K562 (cell line): ENCODE data around the gene NTN3. TPM values are rescaled to one million over a fixed set of nuclear protein-coding genes. Genes with fewer than 3 reads are reported as not detected.

Experiments
- ATAC-seq: fragments of 200-7000 bp; cut with Tn5 transposase; 3 replicates; pipeline ENCODE4 v1.9.1; 2020; ENCODE audit warnings: moderate library complexity
- BruUV-seq: library from RNA; stranded (reverse); fragments of 400-500 nt; replicated peaks from 2 replicates; lab custom pipeline; 2021; lab: Mats Ljungman, UMichigan
- CTCF ChIA-PET: fragments of 300-600 bp; formaldehyde crosslinking; extraction: SDS; loops from one replicate; lab custom pipeline; 2021; ENCODE audit warnings: low intra/inter-chr PET ratio; lab: Yijun Ruan, JAX
- POLR2A ChIA-PET: fragments of 300-600, 350-650 bp; sonication (Branson Sonifier 250); formaldehyde crosslinking; extraction: SDS; loops from one replicate; lab custom pipeline; 2021; ENCODE audit warnings: antibody characterized with exemption, inconsistent platforms; lab: Yijun Ruan, JAX
- DNase-seq, 4 experiments: peaks; one replicate each; pipeline versions ENCODE4 v3.0.0 to v3.0.0-alpha.2; 2011 to 2018; ENCODE audit warnings: low spot score in 3 of 4, mixed read lengths in 3 of 4; ENCODE audit errors: extremely low read depth in 1 of 4
- FAIRE-seq: peaks from 2 replicates; lab custom pipeline; 2011; peaks lifted over from hg19 to GRCh38; lab: Jason Lieb, UNC
- H2AFZ ChIP-seq: 2 replicates; pipeline ENCODE4 v1.6.0; 2011; ENCODE audit warnings: low read depth, low read length, control low read depth, inconsistent platforms
- H3K27ac ChIP-seq: fragments of 200-600 bp; 3 replicates; pipeline ENCODE4 v1.8.0; 2011; ENCODE audit warnings: low read depth, mild to moderate bottlenecking, control low read depth, inconsistent platforms, low read length, moderate library complexity, mixed read lengths; ENCODE audit errors: extremely low read depth
- H3K27me3 ChIP-seq, 2 experiments: fragments of 300-600 bp in 1 of 2; 2 replicates in 1 of 2; 3 replicates in 1 of 2; pipeline versions ENCODE4 v1.6.0 to v1.8.0; 2011; ENCODE audit warnings: inconsistent platforms in 2 of 2, low read length in 2 of 2, mild to moderate bottlenecking in 1 of 2, mixed read lengths in 1 of 2, moderate library complexity in 1 of 2; ENCODE audit not compliant: control insufficient read depth in 2 of 2, insufficient read depth in 2 of 2
- H3K36me3 ChIP-seq: fragments of 300-600 bp; 3 replicates; pipeline ENCODE4 v1.8.0; 2011; ENCODE audit warnings: mild to moderate bottlenecking, low read length, inconsistent platforms; ENCODE audit not compliant: control insufficient read depth, insufficient read depth
- H3K4me1 ChIP-seq, 2 experiments: fragments of 200-600 bp in 1 of 2; replicated peaks in 1 of 2; 2 replicates in 1 of 2; 3 replicates in 1 of 2; pipeline versions ENCODE4 v1.5.1 to v1.8.0; 2011; ENCODE audit warnings: inconsistent platforms in 2 of 2, low read length in 2 of 2, mild to moderate bottlenecking in 1 of 2, mixed read lengths in 1 of 2, moderate library complexity in 1 of 2; ENCODE audit not compliant: control insufficient read depth in 2 of 2, insufficient read depth in 2 of 2
- H3K4me2 ChIP-seq: 2 replicates; pipeline ENCODE4 v1.6.1; 2011; ENCODE audit warnings: low read length, control low read depth, inconsistent platforms, mixed read lengths; ENCODE audit not compliant: insufficient read depth
- H3K4me3 ChIP-seq: fragments of 200-600 bp; sonication (generic), shearing (Covaris generic); 2 replicates; pipeline ENCODE4 v1.5.1; 2016; ENCODE audit warnings: control low read depth, inconsistent platforms
- H3K79me2 ChIP-seq: fragments of 200-600 bp; 3 replicates; pipeline ENCODE4 v1.8.0; 2011; ENCODE audit warnings: low read length, inconsistent platforms; ENCODE audit not compliant: control insufficient read depth, insufficient read depth
- H3K9ac ChIP-seq, 2 experiments: 2 replicates each; pipeline versions ENCODE4 v1.6.0 to v1.6.1; 2011; ENCODE audit warnings: low read depth in 2 of 2, low read length in 2 of 2, control low read depth in 1 of 2, inconsistent platforms in 1 of 2, mild to moderate bottlenecking in 1 of 2, mixed read lengths in 1 of 2; ENCODE audit not compliant: insufficient read depth in 1 of 2
- H3K9me1 ChIP-seq: one replicate; pipeline ENCODE4 v1.6.0; 2011; ENCODE audit warnings: inconsistent platforms, mild to moderate bottlenecking, low read length, moderate library complexity; ENCODE audit not compliant: control insufficient read depth, insufficient read depth
- H3K9me3 ChIP-seq: replicated peaks from 2 replicates; pipeline ENCODE4 v1.5.1; 2011; ENCODE audit warnings: low read depth, low read length, inconsistent platforms; ENCODE audit not compliant: control insufficient read depth, insufficient read depth
- H4K20me1 ChIP-seq: replicated peaks from 2 replicates; pipeline ENCODE4 v1.6.1; 2011; ENCODE audit warnings: low read length, inconsistent platforms, mixed read lengths; ENCODE audit not compliant: control insufficient read depth, insufficient read depth
- CEBPB ChIP-seq: fragments of 450-650 bp; IDR thresholded peaks from 2 replicates; pipeline ENCODE4 v1.6.1; 2016; ENCODE audit warnings: missing genetic modification characterization, missing compliant biosample characterization
- FOXA3 ChIP-seq, 2 experiments: fragments of 450-650 bp in 1 of 2; sonication (generic) in 1 of 2; formaldehyde crosslinking; IDR thresholded peaks in 1 of 2; conservative IDR thresholded peaks in 1 of 2; 2 replicates each; pipeline versions ENCODE4 v1.4.0 to v1.8.0; 2020 to 2022; ENCODE audit warnings: mild to moderate bottlenecking in 2 of 2, missing genetic modification reagents in 1 of 2
- FOXP1 ChIP-seq: sonication (generic); formaldehyde crosslinking; IDR thresholded peaks from 2 replicates; pipeline ENCODE4 v1.8.0; 2022; ENCODE audit warnings: mild to moderate bottlenecking, missing genetic modification reagents
- NR3C1 ChIP-seq: sonication (generic); formaldehyde crosslinking; IDR thresholded peaks from 2 replicates; pipeline ENCODE4 v1.8.1; 2022; ENCODE audit warnings: missing genetic modification reagents
- NRF1 ChIP-seq, 2 experiments: fragments of 450-650 bp; IDR thresholded peaks in 1 of 2; conservative IDR thresholded peaks in 1 of 2; 2 replicates each; pipeline ENCODE4 v1.6.1; 2014; ENCODE audit warnings: mild to moderate bottlenecking in 2 of 2
- SIRT6 ChIP-seq: IDR thresholded peaks from one replicate; pipeline ENCODE4 v1.6.1; 2012; ENCODE audit warnings: low read depth, mild to moderate bottlenecking, control low read depth, inconsistent platforms, low read length, moderate library complexity
- ZNF217 ChIP-seq: sonication (generic); formaldehyde crosslinking; IDR thresholded peaks from 2 replicates; pipeline ENCODE4 v1.8.0; 2022; ENCODE audit warnings: mild to moderate bottlenecking, missing genetic modification reagents
- ZNF431 ChIP-seq: sonication (generic); formaldehyde crosslinking; IDR thresholded peaks from 2 replicates; pipeline ENCODE4 v1.8.0; 2022; ENCODE audit warnings: mild to moderate bottlenecking, missing genetic modification reagents
- WGBS: fragments of 100-300 bp; shearing (Covaris generic); methylation state at CpG from one replicate; pipeline ENCODE4 v1.1.6; 2016; ENCODE audit warnings: low coverage, mixed read lengths; ENCODE audit not compliant: insufficient coverage; ENCODE audit errors: missing lambda C conversion rate; 5-methylcytosine and 5-hydroxymethylcytosine counted together
- in situ Hi-C: fragments of 300-500 bp; cut with MboI; formaldehyde crosslinking; loops from 4 replicates; pipeline ENCODE4 v1.15.0; 2018; ENCODE audit warnings: inconsistent platforms, mixed read lengths
- intact Hi-C: fragments of 100-400 bp; cut with micrococcal nuclease; formaldehyde crosslinking; loops from 2 replicates; pipeline ENCODE4 v1.14.2; 2022
- polyA plus RNA-seq, 8 experiments: library from polyadenylated mRNA; depleted of rRNA in 4 of 8; stranded (reverse) in 5 of 8; unstranded in 3 of 8; fragments of >200 nt; fragmentation: Nextera tagmentation in 2 of 8; fragmentation: Illumina TruSeq in 1 of 8; extraction: Ambion mirVana in 2 of 8; extraction: Trizol in 1 of 8; gene quantifications; 2 replicates each; pipeline versions ENCODE4 v1.2.1 to v1.2.3, GENCODE V29; 2011 to 2014; ENCODE audit warnings: inconsistent platforms in 1 of 8, missing spikeins in 1 of 8
- total RNA-seq, 7 experiments: library from RNA; depleted of rRNA in 6 of 7; stranded (reverse); fragments of >200 nt in 6 of 7; fragmentation: Illumina TruSeq in 2 of 7; extraction: Trizol in 2 of 7; gene quantifications; 2 replicates each; pipeline versions ENCODE4 v1.2.1 to v1.2.3, GENCODE V29; 2011 to 2021; ENCODE audit warnings: low replicate concordance in 1 of 7
- TF ChIP-seq, protein P1 (sequence below): fragments of 450-650 bp; IDR thresholded peaks from 2 replicates; pipeline ENCODE4 v1.6.1; 2016; ENCODE audit warnings: antibody characterized with exemption

The NTN3 gene
- total and polyA plus RNA-seq, 9 of the 15 experiments (the other 6 are each of a cell fraction or from before 2014, with no cell fraction given), result not detected

DNA sequence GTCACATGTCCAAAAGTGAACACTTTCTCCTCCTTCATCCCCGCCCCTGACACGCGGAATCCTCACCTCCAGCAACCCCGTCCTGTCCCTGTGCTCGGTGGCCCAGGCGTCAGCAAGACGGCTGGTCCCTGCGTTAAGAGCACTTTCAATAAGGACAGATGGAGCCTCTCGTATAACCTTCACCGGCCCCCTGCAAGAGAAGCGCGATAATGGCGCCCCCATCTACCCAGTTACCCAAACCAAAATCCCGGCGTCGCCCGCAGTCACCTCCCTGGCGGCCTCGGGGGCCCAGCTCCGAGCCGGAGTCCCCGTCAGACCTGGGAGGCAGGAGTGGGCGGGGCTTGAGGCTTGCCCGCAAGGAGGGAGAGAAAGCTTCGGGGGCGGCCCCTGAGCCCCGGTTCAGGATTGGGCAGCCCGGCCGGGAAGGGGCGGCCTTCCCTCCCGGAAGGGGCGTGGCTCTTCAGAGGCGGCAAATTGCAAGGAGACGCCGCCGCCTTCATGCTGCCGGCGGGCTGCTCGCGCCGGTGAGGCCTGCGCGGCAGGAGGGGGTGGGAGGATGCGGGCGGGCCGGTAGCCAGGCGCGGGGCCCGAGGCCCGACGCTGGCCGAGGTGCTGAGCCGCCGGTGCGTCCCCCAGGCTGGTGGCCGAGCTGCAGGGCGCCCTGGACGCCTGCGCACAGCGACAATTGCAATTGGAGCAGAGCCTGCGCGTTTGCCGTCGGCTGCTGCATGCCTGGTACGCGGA, 11.3 kb upstream of the NTN3 start, which contains the start of gene TEDC2 (continued):
- TF ChIP-seq, protein P1, sequence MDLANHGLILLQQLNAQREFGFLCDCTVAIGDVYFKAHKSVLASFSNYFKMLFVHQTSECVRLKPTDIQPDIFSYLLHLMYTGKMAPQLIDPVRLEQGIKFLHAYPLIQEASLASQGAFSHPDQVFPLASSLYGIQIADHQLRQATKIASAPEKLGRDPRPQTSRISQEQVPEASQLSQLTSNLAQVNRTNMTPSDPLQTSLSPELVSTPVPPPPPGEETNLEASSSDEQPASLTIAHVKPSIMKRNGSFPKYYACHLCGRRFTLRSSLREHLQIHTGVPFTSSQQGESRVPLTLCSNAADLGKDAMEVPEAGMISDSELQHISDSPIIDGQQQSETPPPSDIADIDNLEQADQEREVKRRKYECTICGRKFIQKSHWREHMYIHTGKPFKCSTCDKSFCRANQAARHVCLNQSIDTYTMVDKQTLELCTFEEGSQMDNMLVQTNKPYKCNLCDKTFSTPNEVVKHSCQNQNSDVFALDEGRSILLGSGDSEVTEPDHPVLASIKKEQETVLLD, result no peak

GRCh38 chr16:2460391-2460713, 10.7 kb upstream of the NTN3 start:
- Histone ChIP-seq H3K36me3 (peaks cover 58% of the 10 kb centered on the region; the same call in 2 of the 3 replicates), H3K27ac (peak overlapping the region; percentile 66), H3K4me1 (peaks cover 10 to 71% of the 10 kb centered on the region in 2 experiments; a peak in 4 of 5 replicates), H3K79me2 (peaks cover 16% of the 10 kb centered on the region), H3K27me3 (no peaks in the 10 kb centered on the region), H3K4me3 (peak overlapping the region; percentile 77), H3K4me2 (peak overlapping the region; percentile 94), H4K20me1 (no peaks in the 10 kb centered on the region; the same call in 1 of the 2 replicates), H3K9ac (peak overlapping the region; percentile 66 to 97), H3K9me1 (peaks cover 6% of the 10 kb centered on the region), H2AFZ (peak overlapping the region; percentile 69; the same call in 1 of the 2 replicates), H3K9me3 (no peaks in the 10 kb centered on the region)
- in situ Hi-C loops (no loop called here), intact Hi-C loops (no loop called here)
- no peak for ATAC-seq
- FAIRE-seq, result no peak
- 4% methylated on average over 15 of the region's 20 CpGs for WGBS
- BruUV-seq, result no TSS peak
- DNase-seq, result no peak
- TF ChIP-seq NR3C1 (CRISPR knock-in tag), result 0 out of 2 replicates have a peak, but pooled peaks have one; percentile 11
- TF ChIP-seq SIRT6, result no peak
- TF ChIP-seq ZNF431 (CRISPR knock-in tag), result no peak
- TF ChIP-seq ZNF217, result no peak
- no peak for TF ChIP-seq CEBPB (tag)
- peak; percentile 42 to 62; a peak in 3 of 4 replicates for TF ChIP-seq NRF1 (conservative IDR thresholded peaks at IDR 0.05 in 1 of 2, IDR thresholded peaks at IDR 0.05 in 1 of 2)
- TF ChIP-seq FOXP1, result 0 out of 2 replicates have a peak, but pooled peaks have one; percentile 53
- TF ChIP-seq FOXA3 (CRISPR knock-in tag; conservative IDR thresholded peaks at IDR 0.05 in 1 of 2, IDR thresholded peaks at IDR 0.05 in 1 of 2), result 0 out of 4 replicates have a peak, but pooled peaks of 1 of the 2 experiments have one; percentile 32
- POLR2A ChIA-PET, result interaction anchor here (0.5 to 1.3 kb wide), 11 partner anchors 9 to 453 kb away, joined by 3 to 6 read pairs (median 4); partner anchors contain the start of gene TRAF7
- CTCF ChIA-PET, result interaction anchor here (0.6 kb wide), 1 partner anchor 222 kb away, joined by 3 read pairs; the partner anchor contains the start of gene KCTD5
